GM12875 (cell line): Measurements from ENCODE around the gene TKTL1.
"Not testable (repeated sequence)": the region's sequence is repeated elsewhere in the genome, so short reads cannot be mapped to it uniquely, and the experiment has no call there.

Experiments used
- H3K4me3 ChIP-seq: one replicate; pipeline ENCODE4 v1.5.1; 2011; ENCODE audit warnings: low read depth, low read length, control low read depth
- CTCF ChIP-seq: IDR thresholded peaks from 2 replicates; pipeline ENCODE4 v1.5.1; 2011; ENCODE audit warnings: low read depth, mild to moderate bottlenecking, control low read depth, inconsistent platforms, low read length, moderate library complexity, borderline replicate concordance; ENCODE audit not compliant: insufficient read depth

Gene TKTL1

GRCh38 chrX:154327038-154327820 lies 31.6 kb downstream of the TKTL1 start:
- no peak for TF ChIP-seq CTCF
- no peak overlapping the region for H3K4me3 ChIP-seq

GRCh38 chrX:154328646-154329045 lies 33.1 kb downstream of the TKTL1 start:
- H3K4me3 ChIP-seq = no peak overlapping the region
- TF ChIP-seq CTCF = no peak

- TF ChIP-seq CTCF = no peak
- H3K4me3 ChIP-seq = no peak overlapping the region
Observed at GRCh38 chrX:154329294-154329693, 33.7 kb downstream of the TKTL1 start.

GRCh38 chrX:154332561-154332960 lies 37.0 kb downstream of the TKTL1 start:
- TF ChIP-seq CTCF = no peak
- no peak overlapping the region for H3K4me3 ChIP-seq

- no peak for TF ChIP-seq CTCF
- H3K4me3 ChIP-seq = no peak overlapping the region
Observed at GRCh38 chrX:154333116-154333515, 37.5 kb downstream of the TKTL1 start.

GRCh38 chrX:154333837-154334271 lies 38.3 kb downstream of the TKTL1 start:
- TF ChIP-seq CTCF = no peak
- H3K4me3 ChIP-seq = no peak overlapping the region

- TF ChIP-seq CTCF = no peak
Observed at GRCh38 chrX:154334496-154334895, 38.9 kb downstream of the TKTL1 start.

GRCh38 chrX:154341399-154342298 lies 46.1 kb downstream of the TKTL1 start:
- H3K4me3 ChIP-seq = not testable (repeated sequence)

More at GRCh38 chrX:154334496-154334895, 38.9 kb downstream of the TKTL1 start:
- H3K4me3 ChIP-seq = no peak overlapping the region

- not testable (repeated sequence) for H3K4me3 ChIP-seq
Observed at GRCh38 chrX:154343063-154343462, 47.5 kb downstream of the TKTL1 start.

- not testable (repeated sequence) for H3K4me3 ChIP-seq
Observed at GRCh38 chrX:154343620-154344019, 48.0 kb downstream of the TKTL1 start.
